ENCODE data around the gene AREL1.

The AREL1 gene

GRCh38 chr14:74634964-74635363 lies 77.9 kb downstream of the AREL1 start:
- DNase-seq, result no peak

- DNase-seq, result no peak
Observed at GRCh38 chr14:74634481-74634880, 78.4 kb downstream of the AREL1 start.

GRCh38 chr14:74630881-74631690 lies 81.8 kb downstream of the AREL1 start:
- DNase-seq, result no peak

- no peak for DNase-seq
Observed at GRCh38 chr14:74628418-74628817, 84.5 kb downstream of the AREL1 start.

- no peak for DNase-seq
Observed at GRCh38 chr14:74627076-74627475, 85.8 kb downstream of the AREL1 start.

GRCh38 chr14:74622257-74622656 lies 90.6 kb downstream of the AREL1 start:
- DNase-seq, result no peak

GRCh38 chr14:74621556-74621955 lies 91.3 kb downstream of the AREL1 start:
- no peak for DNase-seq

GRCh38 chr14:74620923-74621322 lies 92.0 kb downstream of the AREL1 start:
- no peak for DNase-seq

GRCh38 chr14:74620497-74620921 lies 92.4 kb downstream of the AREL1 start:
- no peak for DNase-seq

- no peak for DNase-seq
Observed at GRCh38 chr14:74619672-74620131, 93.2 kb downstream of the AREL1 start.

- DNase-seq, result no peak
Observed at GRCh38 chr14:74618078-74618952, 94.6 kb downstream of the AREL1 start.

GRCh38 chr14:74616996-74617700 lies 95.7 kb downstream of the AREL1 start:
- DNase-seq, result no peak

GRCh38 chr14:74616507-74616906 lies 96.4 kb downstream of the AREL1 start:
- DNase-seq, result no peak

GRCh38 chr14:74615735-74616134 lies 97.1 kb downstream of the AREL1 start:
- DNase-seq, result no peak

- DNase-seq, result no peak
Observed at GRCh38 chr14:74614508-74615495, 98.1 kb downstream of the AREL1 start.

GRCh38 chr14:74613211-74613914 lies 99.5 kb downstream of the AREL1 start:
- no peak for DNase-seq

- DNase-seq, result peak; percentile 44
Observed at GRCh38 chr14:74612350-74613021, 100.4 kb downstream of the AREL1 start.

GRCh38 chr14:74611650-74612349 lies 101.1 kb downstream of the AREL1 start, which contains the start of gene LTBP2:
Gene LTBP2, minus strand, starts transcription at chr14:74612237. Its CDS starts 293 bp downstream, at chr14:74611944.
- no peak for DNase-seq

Measured in midbrain (tissue), 1 donor.